Neural crest cell (in vitro differentiated cells): ENCODE data around the gene FAF1. TPM values are rescaled to one million over a fixed set of nuclear protein-coding genes. Genes with fewer than 3 reads are reported as not detected.

Experiments
- DNase-seq: peaks from one replicate; pipeline ENCODE4 v3.0.0; 2021; ENCODE audit warnings: low read depth, mixed read lengths, low spot score
- H3K27ac Mint-ChIP-seq: one replicate; pipeline ENCODE4 v1.8.0; 2021; ENCODE audit warnings: mild to moderate bottlenecking, mixed read lengths; ENCODE audit not compliant: unreplicated experiment
- H3K27me3 Mint-ChIP-seq: 2 replicates; pipeline ENCODE4 v1.8.0; 2021; ENCODE audit warnings: low read depth, mild to moderate bottlenecking, mixed read lengths
- H3K36me3 Mint-ChIP-seq: 2 replicates; pipeline ENCODE4 v1.8.0; 2021; ENCODE audit warnings: low read depth, mild to moderate bottlenecking, mixed read lengths
- H3K4me1 Mint-ChIP-seq: 2 replicates; pipeline ENCODE4 v1.8.0; 2021; ENCODE audit warnings: mixed read lengths
- H3K4me3 Mint-ChIP-seq: one replicate; pipeline ENCODE4 v1.8.0; 2021; ENCODE audit warnings: mild to moderate bottlenecking, mixed read lengths
- H3K9me3 Mint-ChIP-seq: 2 replicates; pipeline ENCODE4 v1.8.0; 2021; ENCODE audit warnings: mixed read lengths
- total RNA-seq: library from RNA; stranded (reverse); gene quantifications from 2 replicates; pipeline ENCODE4 v1.2.1, GENCODE V29; 2021
- TF ChIP-seq, protein P1 (sequence below): fragments of 200-600 bp; sonication (generic); conservative IDR thresholded peaks from 2 replicates; pipeline ENCODE4 v1.5.0; 2021; ENCODE audit warnings: antibody characterized with exemption, mild to moderate bottlenecking

Gene FAF1
- total RNA-seq, 1 donor from 2014 or later = 73.0 TPM

DNA sequence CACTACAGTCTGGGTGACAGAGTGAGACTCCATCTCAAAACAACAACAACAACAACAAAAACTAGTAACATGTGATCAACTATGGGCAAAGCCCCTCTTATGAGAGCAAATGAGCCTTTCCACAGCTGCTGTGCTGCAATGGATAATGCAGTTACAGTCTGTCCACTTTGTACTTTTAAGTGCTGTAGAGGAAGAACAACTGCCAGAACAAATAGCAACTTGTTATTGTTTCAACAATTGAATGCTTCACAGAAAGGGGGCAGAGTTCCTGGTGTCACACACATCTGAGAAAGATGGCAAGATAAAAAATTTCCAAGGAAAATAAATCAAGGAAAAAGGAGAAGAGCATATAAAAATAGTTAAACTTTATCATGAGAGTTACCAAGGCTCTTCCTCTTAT is 293.2 kb downstream of the FAF1 start:
- H3K27ac Mint-ChIP-seq = no peak overlapping the region
- H3K4me3 Mint-ChIP-seq = no peak overlapping the region
- H3K9me3 Mint-ChIP-seq = no peaks in the 10 kb centered on the region
- DNase-seq = no peak
- peaks cover 33% of the 10 kb centered on the region for H3K4me1 Mint-ChIP-seq
- TF ChIP-seq, protein P1, sequence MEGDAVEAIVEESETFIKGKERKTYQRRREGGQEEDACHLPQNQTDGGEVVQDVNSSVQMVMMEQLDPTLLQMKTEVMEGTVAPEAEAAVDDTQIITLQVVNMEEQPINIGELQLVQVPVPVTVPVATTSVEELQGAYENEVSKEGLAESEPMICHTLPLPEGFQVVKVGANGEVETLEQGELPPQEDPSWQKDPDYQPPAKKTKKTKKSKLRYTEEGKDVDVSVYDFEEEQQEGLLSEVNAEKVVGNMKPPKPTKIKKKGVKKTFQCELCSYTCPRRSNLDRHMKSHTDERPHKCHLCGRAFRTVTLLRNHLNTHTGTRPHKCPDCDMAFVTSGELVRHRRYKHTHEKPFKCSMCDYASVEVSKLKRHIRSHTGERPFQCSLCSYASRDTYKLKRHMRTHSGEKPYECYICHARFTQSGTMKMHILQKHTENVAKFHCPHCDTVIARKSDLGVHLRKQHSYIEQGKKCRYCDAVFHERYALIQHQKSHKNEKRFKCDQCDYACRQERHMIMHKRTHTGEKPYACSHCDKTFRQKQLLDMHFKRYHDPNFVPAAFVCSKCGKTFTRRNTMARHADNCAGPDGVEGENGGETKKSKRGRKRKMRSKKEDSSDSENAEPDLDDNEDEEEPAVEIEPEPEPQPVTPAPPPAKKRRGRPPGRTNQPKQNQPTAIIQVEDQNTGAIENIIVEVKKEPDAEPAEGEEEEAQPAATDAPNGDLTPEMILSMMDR = no peak
- no peaks in the 10 kb centered on the region for H3K27me3 Mint-ChIP-seq
- H3K36me3 Mint-ChIP-seq = no peaks in the 10 kb centered on the region

DNA sequence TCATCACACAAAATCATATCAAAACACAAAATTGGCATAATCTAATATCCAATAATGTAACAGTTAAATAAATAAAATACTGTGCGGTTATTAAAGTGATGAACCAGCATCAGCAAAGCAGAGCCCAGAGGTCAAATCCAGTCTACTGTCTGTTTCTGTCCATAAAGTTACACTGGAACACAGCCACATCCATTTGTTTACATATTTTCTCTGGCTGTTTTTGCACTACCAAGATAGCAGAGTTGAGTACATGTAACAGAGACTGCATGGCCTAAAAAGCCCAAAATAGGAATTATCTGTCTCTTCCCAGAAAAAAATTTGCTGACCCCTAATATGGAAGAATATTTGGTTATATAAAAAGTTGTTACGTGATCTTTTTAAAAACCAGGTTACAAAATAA is 294.7 kb downstream of the FAF1 start:
- TF ChIP-seq, protein P1 = no peak
- H3K9me3 Mint-ChIP-seq = no peaks in the 10 kb centered on the region
- no peak overlapping the region for H3K4me3 Mint-ChIP-seq
- no peaks in the 10 kb centered on the region for H3K36me3 Mint-ChIP-seq
- H3K27me3 Mint-ChIP-seq = no peaks in the 10 kb centered on the region
- peaks cover 45% of the 10 kb centered on the region for H3K4me1 Mint-ChIP-seq
- no peak overlapping the region for H3K27ac Mint-ChIP-seq
- no peak for DNase-seq

DNA sequence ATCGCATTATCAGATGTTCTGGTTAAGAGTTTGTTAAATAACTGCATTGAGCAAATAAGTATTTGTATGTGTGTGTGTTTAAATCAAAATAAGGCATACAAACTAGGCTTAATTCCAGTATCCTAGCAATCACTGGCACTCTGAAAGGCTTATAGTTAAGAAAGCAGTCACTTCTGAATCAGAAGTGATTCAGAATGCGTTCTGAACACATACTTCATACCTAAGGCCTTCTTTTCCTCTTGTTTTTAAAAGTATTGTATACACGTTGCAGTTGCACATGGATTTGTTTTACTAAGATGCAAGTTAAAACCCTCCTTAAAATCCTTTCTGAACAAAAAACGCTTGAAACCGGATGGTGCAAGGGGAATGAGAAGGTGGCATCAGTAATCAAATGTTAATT is 298.4 kb downstream of the FAF1 start:
- TF ChIP-seq, protein P1 = no peak
- DNase-seq = no peak
- Mint-ChIP-seq H3K4me1 (peaks cover 34% of the 10 kb centered on the region), H3K4me3 (no peak overlapping the region), H3K27me3 (peaks cover 5% of the 10 kb centered on the region), H3K27ac (no peak overlapping the region), H3K36me3 (no peaks in the 10 kb centered on the region), H3K9me3 (no peaks in the 10 kb centered on the region)

DNA sequence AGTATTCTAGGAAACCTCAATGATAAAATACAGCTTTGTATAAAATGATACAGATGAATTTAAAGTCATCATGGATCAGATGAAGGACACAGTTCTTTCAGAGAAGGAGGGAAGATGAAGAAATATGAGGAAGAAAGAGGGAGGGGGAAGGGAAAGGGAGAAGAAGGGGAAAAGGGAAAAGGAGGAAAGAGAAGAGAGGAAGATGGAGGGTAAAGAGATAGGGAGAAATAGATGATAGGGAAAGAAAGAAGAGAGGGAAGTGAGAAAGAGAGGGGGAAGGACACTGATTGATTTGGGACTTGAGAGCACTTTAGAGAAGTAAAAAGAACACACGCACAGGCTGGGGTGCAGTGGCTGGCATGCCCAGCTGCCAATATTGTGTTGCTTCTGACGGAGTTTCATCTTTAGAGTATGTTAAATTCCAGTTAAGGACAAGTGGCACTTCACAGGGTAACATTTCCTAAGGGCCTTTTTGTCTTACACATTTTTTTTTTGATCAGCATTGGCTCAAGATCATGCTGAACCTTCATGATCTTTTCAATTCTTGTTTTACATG is 300.9 kb downstream of the FAF1 start:
- peaks cover 5% of the 10 kb centered on the region for H3K27me3 Mint-ChIP-seq
- DNase-seq = no peak
- TF ChIP-seq, protein P1 = no peak
- H3K27ac Mint-ChIP-seq = no peak overlapping the region
- H3K36me3 Mint-ChIP-seq = no peaks in the 10 kb centered on the region
- H3K9me3 Mint-ChIP-seq = no peaks in the 10 kb centered on the region
- no peak overlapping the region for H3K4me3 Mint-ChIP-seq
- H3K4me1 Mint-ChIP-seq = peaks cover 34% of the 10 kb centered on the region

DNA sequence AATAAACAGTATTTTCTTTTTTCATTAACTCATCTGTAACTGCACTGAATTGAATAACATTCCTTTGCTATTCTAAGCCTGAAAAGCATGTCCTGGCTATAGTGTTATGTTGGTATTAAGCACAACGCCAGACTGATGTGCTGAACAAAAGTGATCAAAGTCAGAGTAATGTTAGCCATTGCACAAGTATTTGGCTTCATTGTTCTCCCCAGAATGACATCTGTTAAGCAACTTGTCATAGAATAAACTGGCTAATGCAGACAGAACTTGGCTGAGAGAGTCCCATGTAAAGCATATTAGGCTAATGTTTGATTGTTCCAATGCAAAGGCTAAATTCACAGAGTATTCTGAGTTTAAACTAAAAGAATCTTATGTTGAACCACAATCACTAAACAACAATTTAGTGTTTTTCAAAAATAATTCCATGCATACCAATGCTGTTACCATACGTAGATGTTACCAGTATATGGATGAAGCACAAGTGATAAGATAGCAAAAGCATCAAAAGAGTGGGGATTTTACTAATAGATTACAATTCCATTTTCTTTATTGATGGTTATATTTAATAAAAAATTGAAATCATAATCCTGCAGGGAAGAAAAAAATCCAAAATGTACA is 301.5 kb downstream of the FAF1 start:
- peaks cover 34% of the 10 kb centered on the region for H3K4me1 Mint-ChIP-seq
- H3K27me3 Mint-ChIP-seq = peaks cover 5% of the 10 kb centered on the region
- H3K27ac Mint-ChIP-seq = no peak overlapping the region
- H3K36me3 Mint-ChIP-seq = no peaks in the 10 kb centered on the region
- H3K4me3 Mint-ChIP-seq = no peak overlapping the region
- TF ChIP-seq, protein P1 = no peak
- no peaks in the 10 kb centered on the region for H3K9me3 Mint-ChIP-seq
- DNase-seq = no peak
